Measurements from ENCODE around the gene ARHGEF39. TPM values are rescaled to one million over a fixed set of nuclear protein-coding genes. Genes with fewer than 3 reads are reported as not detected.
A peak's percentile ranks its signal among the peaks of the same experiment; 100 is the strongest.

The ARHGEF39 gene
- total and polyA plus RNA-seq, 2 experiments from 2014 or later = 5.6 to 12.6 TPM

DNA sequence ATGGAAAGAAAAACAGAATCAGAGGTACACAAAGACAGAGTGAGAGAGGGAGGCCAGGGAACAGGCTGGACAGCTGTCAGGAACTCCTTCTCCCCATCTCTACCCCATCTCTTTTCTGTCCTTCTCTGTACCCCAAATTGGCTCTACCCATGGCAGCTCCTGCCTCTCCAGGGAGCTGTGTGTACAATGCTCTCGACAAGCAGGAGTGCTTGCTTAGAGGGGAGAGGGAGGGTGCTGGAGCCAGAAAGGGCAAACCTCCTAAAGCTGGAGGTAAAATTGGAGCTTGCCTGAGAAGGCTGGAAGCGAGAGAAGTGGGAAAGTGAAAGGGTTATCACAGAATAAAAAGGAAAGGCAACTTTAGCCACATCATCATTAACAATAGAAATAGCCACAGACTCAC, 18.3 kb upstream of the ARHGEF39 start:
- no peaks in the 10 kb centered on the region for H3K9me3 ChIP-seq (ENCODE audit: low read depth)
- H3K36me3 ChIP-seq = peaks cover 36% of the 10 kb centered on the region
- DNase-seq (ENCODE audit: low read depth in 1 of 2, low spot score in 1 of 2) = no peak
- H3K27ac ChIP-seq = peak overlapping the region; percentile 70
- peaks cover 27% of the 10 kb centered on the region for H3K4me1 ChIP-seq (ENCODE audit: low read depth)
- H3K27me3 ChIP-seq = no peaks in the 10 kb centered on the region
- H3K4me3 ChIP-seq = no peak overlapping the region
- no peak for TF ChIP-seq CTCF (IDR thresholded peaks at IDR 0.05; ENCODE audit: low read depth, low read length)

DNA sequence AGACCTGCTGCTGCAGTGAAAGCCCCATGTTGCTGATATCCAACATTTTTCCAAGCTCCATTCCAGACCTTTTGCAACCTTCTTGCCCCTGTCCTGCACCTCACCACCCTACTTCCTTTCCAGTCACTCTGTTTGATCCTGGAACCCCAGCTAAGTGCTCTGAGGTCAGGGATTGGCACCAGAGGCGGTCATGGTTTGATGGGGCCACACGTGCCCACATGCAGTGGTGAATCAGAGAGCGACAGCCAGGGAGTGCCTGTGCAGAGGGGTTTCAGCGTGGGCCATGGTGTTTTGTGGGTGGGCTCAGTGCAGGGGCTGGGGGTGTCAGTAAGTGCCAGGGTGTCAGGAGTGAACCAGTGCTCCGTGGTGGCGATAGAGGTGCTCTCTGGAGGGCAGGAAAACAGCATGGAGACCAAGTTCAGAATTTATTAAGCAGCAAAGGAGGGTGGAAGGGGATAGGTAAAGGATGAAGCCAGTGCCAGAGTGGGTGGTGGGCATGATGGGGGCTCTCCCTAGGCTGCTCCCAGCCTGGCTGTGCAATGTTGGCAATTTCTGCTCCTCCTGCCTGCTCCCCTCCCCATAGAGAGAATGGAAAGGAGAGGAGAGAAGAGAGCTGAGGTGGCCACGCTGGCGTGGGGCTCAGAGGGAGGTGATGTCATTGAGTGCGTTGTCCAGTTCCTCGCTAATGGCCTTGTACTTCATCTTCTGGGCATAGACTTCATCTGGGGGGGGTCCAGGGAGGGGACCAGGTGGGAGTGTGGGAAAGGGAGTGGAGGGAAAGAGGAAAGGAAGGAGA, 17.7 kb upstream of the ARHGEF39 start:
- H3K4me3 ChIP-seq = no peak overlapping the region
- H3K4me1 ChIP-seq (ENCODE audit: low read depth) = peaks cover 21% of the 10 kb centered on the region
- peak in 1 of 2 donors; percentile 19 for DNase-seq (ENCODE audit: low read depth in 1 of 2, low spot score in 1 of 2)
- no peaks in the 10 kb centered on the region for H3K9me3 ChIP-seq (ENCODE audit: low read depth)
- peak overlapping the region; percentile 70 for H3K27ac ChIP-seq
- H3K36me3 ChIP-seq = peaks cover 36% of the 10 kb centered on the region
- TF ChIP-seq CTCF (IDR thresholded peaks at IDR 0.05; ENCODE audit: low read depth, low read length) = no peak
- H3K27me3 ChIP-seq = no peaks in the 10 kb centered on the region

DNA sequence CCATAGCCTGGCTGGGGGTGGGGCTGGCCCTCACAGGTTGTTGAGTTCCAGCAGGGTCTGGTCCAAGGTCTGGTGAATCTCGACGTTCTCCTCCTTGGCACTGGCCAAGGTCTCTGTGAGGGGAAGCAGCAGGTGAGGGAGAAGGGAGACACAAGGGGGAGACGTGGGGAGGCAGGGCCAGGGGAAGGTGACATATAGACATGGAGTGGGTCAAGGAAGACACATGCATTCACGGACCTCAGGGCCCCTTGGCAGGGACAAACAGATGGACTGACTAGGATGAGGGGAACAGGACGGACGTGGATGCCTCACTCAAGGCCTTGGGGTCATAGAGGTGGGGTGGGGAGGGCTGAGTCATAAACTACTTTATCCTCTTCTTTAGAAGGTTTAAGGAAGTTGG, 17.1 kb upstream of the ARHGEF39 start:
- no peak for TF ChIP-seq CTCF (IDR thresholded peaks at IDR 0.05; ENCODE audit: low read depth, low read length)
- Histone ChIP-seq H3K4me1 (ENCODE audit: low read depth) (peaks cover 15% of the 10 kb centered on the region), H3K9me3 (ENCODE audit: low read depth) (no peaks in the 10 kb centered on the region), H3K36me3 (peaks cover 36% of the 10 kb centered on the region), H3K27me3 (no peaks in the 10 kb centered on the region), H3K4me3 (no peak overlapping the region), H3K27ac (peak overlapping the region; percentile 31)
- peak in 1 of 2 donors; percentile 36 for DNase-seq (ENCODE audit: low read depth in 1 of 2, low spot score in 1 of 2)

- TF ChIP-seq CTCF (IDR thresholded peaks at IDR 0.05; ENCODE audit: low read depth, low read length) = no peak
- Histone ChIP-seq H3K27ac (peak overlapping the region; percentile 31), H3K4me1 (ENCODE audit: low read depth) (peaks cover 9% of the 10 kb centered on the region), H3K4me3 (no peak overlapping the region), H3K9me3 (ENCODE audit: low read depth) (no peaks in the 10 kb centered on the region), H3K27me3 (no peaks in the 10 kb centered on the region), H3K36me3 (peaks cover 36% of the 10 kb centered on the region)
- peak; percentile 41 to 43 for DNase-seq (ENCODE audit: low read depth in 1 of 2, low spot score in 1 of 2)
These were observed 16.5 kb upstream of the ARHGEF39 start for GRCh38 chr9:35681341-35682002.

GRCh38 chr9:35680331-35681105, 15.5 kb upstream of the ARHGEF39 start:
- DNase-seq (ENCODE audit: low read depth in 1 of 2, low spot score in 1 of 2) = peak in 1 of 2 donors; percentile 74
- H3K36me3 ChIP-seq = peaks cover 33% of the 10 kb centered on the region
- no peak for TF ChIP-seq CTCF (IDR thresholded peaks at IDR 0.05; ENCODE audit: low read depth, low read length)
- no peak overlapping the region for H3K4me3 ChIP-seq
- H3K27ac ChIP-seq = peak overlapping the region; percentile 31
- H3K27me3 ChIP-seq = no peaks in the 10 kb centered on the region
- H3K9me3 ChIP-seq (ENCODE audit: low read depth) = no peaks in the 10 kb centered on the region
- H3K4me1 ChIP-seq (ENCODE audit: low read depth) = no peaks in the 10 kb centered on the region
